Colonic mucosa (tissue), 4 donors: ENCODE measurements around the gene HDHD2. TPM values are rescaled to one million over a fixed set of nuclear protein-coding genes. Genes with fewer than 3 reads are reported as not detected.

Experiments
- DNase-seq: peaks from one replicate; pipeline ENCODE4 v3.0.0-alpha.2; 2020
- H3K27ac ChIP-seq: fragments of 200-600 bp; one replicate; pipeline ENCODE4 v1.8.0; 2021
- H3K27me3 ChIP-seq: fragments of 200-600 bp; one replicate; pipeline ENCODE4 v1.8.0; 2021
- H3K36me3 ChIP-seq: fragments of 200-600 bp; one replicate; pipeline ENCODE4 v1.8.0; 2021
- H3K4me1 ChIP-seq: fragments of 200-600 bp; one replicate; pipeline ENCODE4 v1.8.0; 2021; ENCODE audit warnings: mild to moderate bottlenecking
- H3K4me3 ChIP-seq: fragments of 200-600 bp; one replicate; pipeline ENCODE4 v1.8.0; 2021
- H3K9ac ChIP-seq, 2 donors: one replicate each; pipeline ENCODE4 v1.7.0; 2013; ENCODE audit warnings: control low read depth in 2 of 2, low read depth in 2 of 2, low read length in 2 of 2
- H3K9me3 ChIP-seq: fragments of 200-600 bp; one replicate; pipeline ENCODE4 v1.8.0; 2021
- CTCF ChIP-seq: fragments of 200-600 bp; IDR thresholded peaks from one replicate; pipeline ENCODE4 v1.8.0; 2022; ENCODE audit warnings: antibody characterized with exemption, mild to moderate bottlenecking
- intact Hi-C: fragments of 100-400 bp; cut with DNase I; formaldehyde crosslinking; loops from one replicate; pipeline ENCODE4 v1.14.1; 2022
- total RNA-seq, 2 donors: library from RNA; stranded (reverse); fragmentation: NEBNext Ultra II Directional in 1 of 2; extraction: Animal tissue kit (Norgen Biotek cat#: 25700) in 1 of 2; gene quantifications; one replicate each; pipeline ENCODE4 v1.2.1, GENCODE V29; 2021
- donor health status: healthy.
- donor health status: DM: no; HTN: no; CAD: no.
- donor health status: DM: no; HTN: no; CAD: no.

The HDHD2 gene
- total RNA-seq, 2 donors from 2014 or later = 24.5 to 33.4 TPM

DNA sequence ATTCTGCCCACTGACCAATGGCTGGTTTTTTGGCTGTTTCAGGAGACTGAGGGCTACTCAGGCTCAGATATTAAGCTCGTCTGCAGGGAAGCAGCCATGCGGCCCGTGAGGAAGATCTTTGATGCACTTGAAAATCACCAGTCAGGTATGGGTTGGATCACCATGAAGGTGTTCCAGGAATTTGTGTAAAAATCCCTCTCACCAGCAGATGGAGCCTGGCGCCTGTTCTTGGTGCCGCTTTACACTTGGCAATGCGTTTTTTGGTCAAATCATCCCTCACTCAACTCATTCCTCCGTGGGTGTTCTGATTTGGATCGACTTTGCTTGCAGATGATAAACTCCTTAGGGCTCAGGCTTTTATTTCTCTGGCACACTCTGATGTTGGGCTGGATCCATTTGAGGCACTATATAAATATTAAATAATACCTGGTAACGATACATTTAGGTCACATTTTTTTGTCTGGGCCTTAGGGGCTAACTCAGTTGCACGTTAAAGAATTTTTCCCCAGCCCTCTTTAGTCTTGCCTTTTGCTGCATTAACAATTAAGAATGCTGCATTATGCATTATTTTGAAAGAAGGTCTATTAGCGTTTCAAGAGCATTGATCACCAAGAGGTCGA lies 50.0 kb downstream of the HDHD2 start:
- H3K27ac ChIP-seq = no peak overlapping the region
- no peak overlapping the region for H3K9ac ChIP-seq
- peak; percentile 60 for TF ChIP-seq CTCF
- peak; percentile 57 for DNase-seq
- no peaks in the 10 kb centered on the region for H3K27me3 ChIP-seq
- H3K36me3 ChIP-seq = no peaks in the 10 kb centered on the region
- no peak overlapping the region for H3K4me3 ChIP-seq
- no peaks in the 10 kb centered on the region for H3K4me1 ChIP-seq
- intact Hi-C loops = loop anchor here (5.0 to 10.0 kb wide), 3 partner anchors 107 to 652 kb away; no protein-coding TSS in a partner anchor
- H3K9me3 ChIP-seq = no peaks in the 10 kb centered on the region

DNA sequence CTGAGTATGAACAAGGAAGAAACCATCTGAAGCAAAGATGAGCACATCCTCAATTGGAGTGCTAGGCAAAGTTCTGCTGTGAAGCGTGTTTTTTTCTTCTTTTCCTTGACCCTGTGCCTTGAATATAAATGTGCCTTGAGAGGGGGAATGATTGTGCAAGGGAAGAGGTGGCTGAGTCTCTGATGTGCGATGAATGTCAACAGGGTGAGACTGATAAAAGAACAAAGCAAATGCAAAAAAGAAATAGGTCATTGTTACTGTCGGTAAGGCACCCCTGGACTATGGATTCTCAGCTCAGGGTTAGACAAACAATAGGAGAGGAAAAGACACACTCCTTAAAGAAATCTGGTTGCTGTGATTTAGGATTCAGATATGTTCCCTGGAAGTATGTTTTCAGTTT lies 54.5 kb downstream of the HDHD2 start:
- no peak for TF ChIP-seq CTCF
- intact Hi-C loops = no loop called here
- no peaks in the 10 kb centered on the region for H3K9me3 ChIP-seq
- H3K27me3 ChIP-seq = no peaks in the 10 kb centered on the region
- H3K4me3 ChIP-seq = no peak overlapping the region
- no peaks in the 10 kb centered on the region for H3K4me1 ChIP-seq
- no peak overlapping the region for H3K9ac ChIP-seq
- no peak overlapping the region for H3K27ac ChIP-seq
- no peak for DNase-seq
- no peaks in the 10 kb centered on the region for H3K36me3 ChIP-seq

DNA sequence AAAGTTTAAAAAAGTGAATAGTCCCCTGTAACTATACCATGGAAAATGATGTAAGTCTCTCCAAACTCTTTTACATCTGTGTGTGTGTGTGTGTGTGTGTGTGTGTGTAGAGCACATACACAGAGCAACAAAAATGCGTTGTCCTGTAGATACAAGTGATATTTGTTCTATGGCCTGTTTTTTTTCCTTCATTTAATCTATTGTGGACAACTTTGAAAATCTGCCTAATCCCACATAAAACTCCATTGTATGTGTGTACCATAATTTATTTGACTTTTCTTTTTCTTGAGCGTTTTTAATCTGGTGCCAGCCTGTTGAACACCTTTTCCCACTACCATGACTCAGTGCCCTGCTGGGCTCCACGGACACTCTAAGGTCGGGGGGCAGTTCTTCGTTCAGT lies 62.6 kb downstream of the HDHD2 start:
- no peaks in the 10 kb centered on the region for H3K4me1 ChIP-seq
- no peak overlapping the region for H3K27ac ChIP-seq
- intact Hi-C loops = no loop called here
- TF ChIP-seq CTCF = no peak
- DNase-seq = no peak
- no peaks in the 10 kb centered on the region for H3K9me3 ChIP-seq
- H3K4me3 ChIP-seq = no peak overlapping the region
- no peaks in the 10 kb centered on the region for H3K36me3 ChIP-seq
- H3K9ac ChIP-seq = no peak overlapping the region
- no peaks in the 10 kb centered on the region for H3K27me3 ChIP-seq

GRCh38 chr18:47081578-47081977 lies 68.7 kb downstream of the HDHD2 start:
- H3K9me3 ChIP-seq = no peaks in the 10 kb centered on the region
- no peak overlapping the region for H3K4me3 ChIP-seq
- H3K27ac ChIP-seq = no peak overlapping the region
- no peak for DNase-seq
- no peaks in the 10 kb centered on the region for H3K36me3 ChIP-seq
- no peak for TF ChIP-seq CTCF
- intact Hi-C loops = no loop called here
- no peaks in the 10 kb centered on the region for H3K4me1 ChIP-seq
- H3K9ac ChIP-seq = no peak overlapping the region
- no peaks in the 10 kb centered on the region for H3K27me3 ChIP-seq

- Histone ChIP-seq H3K27me3 (no peaks in the 10 kb centered on the region), H3K9ac (no peak overlapping the region), H3K4me3 (no peak overlapping the region), H3K27ac (no peak overlapping the region), H3K4me1 (no peaks in the 10 kb centered on the region), H3K36me3 (no peaks in the 10 kb centered on the region), H3K9me3 (no peaks in the 10 kb centered on the region)
- no peak for DNase-seq
- intact Hi-C loops = no loop called here
- TF ChIP-seq CTCF = no peak
Measured at GRCh38 chr18:47080872-47081271, 69.4 kb downstream of the HDHD2 start.
